ENCODE results near the gene NCOR2. TPM values are rescaled to one million over a fixed set of nuclear protein-coding genes. Genes with fewer than 3 reads are reported as not detected.

The NCOR2 gene
- total RNA-seq, 1 donor from 2014 or later, result 32.9 TPM

- H3K4me3 ChIP-seq (ENCODE audit: low read length in 3 of 3), result peak overlapping the region; percentile 69 to 80 (median 72)
- H3K9me3 ChIP-seq (ENCODE audit: control insufficient read depth in 3 of 3, low read length in 3 of 3), result no peaks in the 10 kb centered on the region
- H3K36me3 ChIP-seq (ENCODE audit: control insufficient read depth in 3 of 3, insufficient read depth in 3 of 3, low read length in 3 of 3), result peaks cover 0 to 6% (median 0%) of the 10 kb centered on the region in 3 donors
- H3K27me3 ChIP-seq (ENCODE audit: control insufficient read depth in 3 of 3, insufficient read depth in 3 of 3, low read length in 3 of 3), result no peaks in the 10 kb centered on the region
- peak overlapping the region; percentile 82 to 93 (median 92) for H3K9ac ChIP-seq (ENCODE audit: low read depth in 1 of 3, low read length in 3 of 3)
- peaks cover 73 to 93% (median 91%) of the 10 kb centered on the region in 3 donors for H3K4me1 ChIP-seq (ENCODE audit: control insufficient read depth in 3 of 3, insufficient read depth in 3 of 3, low read length in 3 of 3)
- H3K27ac ChIP-seq (ENCODE audit: low read depth, low read length), result peak overlapping the region; percentile 97
These were observed 49.1 kb downstream of the NCOR2 start for GRCh38 chr12:124518051-124518932.
